GM18519 (cell line): ENCODE measurements around the gene BCR.

Experiments
- ATAC-seq: cut with Tn5 transposase; IDR thresholded peaks from one replicate; pipeline ENCODE4 v1.9.1; 2021; ENCODE audit warnings: mild to moderate bottlenecking, moderate library complexity; ENCODE audit not compliant: unreplicated experiment, low FRiP score

The BCR gene

DNA sequence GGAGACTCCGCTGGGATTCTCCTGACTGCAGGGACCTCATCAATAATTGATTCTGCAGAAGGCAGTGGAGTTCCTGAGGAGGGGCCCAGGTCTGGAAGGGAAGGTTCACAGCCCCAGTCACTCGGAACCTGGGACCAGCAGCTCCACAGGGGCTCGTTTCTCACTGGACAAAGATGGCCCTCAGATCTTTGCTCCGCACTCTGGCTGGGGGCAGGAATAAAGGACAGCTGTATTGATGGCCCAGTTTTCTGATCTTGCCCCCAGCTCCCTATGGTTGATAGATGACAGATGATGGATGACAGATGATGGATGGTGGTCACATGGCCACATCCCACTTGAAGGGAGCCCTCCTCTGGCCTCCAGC is 11.3 kb upstream of the BCR start:
- ATAC-seq = no peak

DNA sequence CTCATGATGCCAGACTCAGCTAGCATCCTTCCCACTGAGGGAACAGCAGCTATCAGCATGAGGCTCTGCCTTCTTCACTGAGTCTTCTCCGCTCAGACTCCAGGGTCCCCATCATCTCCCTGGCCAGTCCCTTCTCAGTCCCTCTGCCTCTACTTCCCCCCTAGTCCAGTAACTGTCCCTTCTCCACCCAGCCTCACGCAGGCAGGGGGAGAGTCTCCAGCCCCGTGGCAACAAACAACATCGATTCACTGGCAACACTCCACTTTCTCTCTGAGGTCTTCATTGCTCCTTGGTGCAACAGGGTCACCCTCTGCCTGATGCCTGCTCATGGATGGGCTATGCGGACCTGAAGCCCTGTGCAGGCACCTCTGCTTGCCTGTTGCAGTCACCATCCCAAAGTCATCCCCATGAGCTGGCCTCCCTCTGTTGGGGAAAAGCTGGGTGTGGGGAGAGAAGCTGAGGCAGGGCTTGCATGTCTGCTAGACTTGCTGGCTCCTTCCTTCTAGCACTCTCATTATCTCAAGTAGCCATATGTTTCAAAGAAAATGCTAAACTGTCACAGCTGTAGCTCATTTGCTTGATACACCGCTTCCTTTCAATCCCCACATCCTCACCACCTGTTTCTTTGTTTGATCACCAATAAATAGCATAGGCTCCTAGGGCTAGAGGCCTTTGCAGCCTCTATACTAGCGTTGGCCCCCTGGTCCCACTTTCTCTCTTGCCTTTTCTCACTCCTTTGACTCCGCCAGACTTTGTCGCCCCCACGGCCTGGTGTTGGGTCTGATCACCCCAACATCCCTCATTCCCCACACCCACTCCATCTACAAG is 4.3 kb upstream of the BCR start:
- ATAC-seq = no peak

DNA sequence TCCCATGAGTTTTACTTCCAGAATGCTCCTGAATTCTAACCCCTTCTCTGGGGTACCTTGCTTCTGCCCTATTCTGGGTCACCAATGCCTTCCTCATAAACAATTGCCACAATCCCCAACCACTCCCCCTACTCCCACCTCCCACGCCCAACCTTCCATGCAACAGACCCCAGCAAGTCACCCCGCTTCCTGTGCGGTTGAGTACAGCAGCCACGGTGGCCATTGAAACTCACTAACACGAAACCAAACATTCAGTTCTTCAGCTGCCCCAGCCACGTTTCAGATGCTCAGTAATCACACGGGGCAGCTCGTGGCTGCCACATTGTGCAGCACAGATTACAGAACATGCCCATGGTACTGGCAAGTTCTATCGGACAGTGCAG is 3.7 kb upstream of the BCR start:
- no peak for ATAC-seq

DNA sequence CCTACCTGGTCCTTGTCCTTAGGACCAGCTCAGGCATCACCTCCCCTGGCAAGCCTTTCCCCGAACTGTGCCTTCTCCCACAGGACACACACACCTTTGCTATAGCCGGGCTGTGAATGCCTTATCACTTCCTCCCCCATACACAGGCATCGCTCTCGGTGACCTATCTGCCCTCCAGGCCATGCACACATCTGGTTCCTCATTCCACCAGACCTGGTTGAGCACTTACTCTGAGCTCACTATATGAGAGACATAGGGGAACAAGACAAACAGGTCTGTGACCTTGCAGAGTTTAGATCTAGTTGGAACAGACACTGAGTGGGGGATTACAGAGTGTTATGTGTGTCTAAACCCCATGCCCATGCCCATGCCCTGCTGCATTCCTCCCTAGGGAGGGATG is 3.1 kb upstream of the BCR start:
- no peak for ATAC-seq

DNA sequence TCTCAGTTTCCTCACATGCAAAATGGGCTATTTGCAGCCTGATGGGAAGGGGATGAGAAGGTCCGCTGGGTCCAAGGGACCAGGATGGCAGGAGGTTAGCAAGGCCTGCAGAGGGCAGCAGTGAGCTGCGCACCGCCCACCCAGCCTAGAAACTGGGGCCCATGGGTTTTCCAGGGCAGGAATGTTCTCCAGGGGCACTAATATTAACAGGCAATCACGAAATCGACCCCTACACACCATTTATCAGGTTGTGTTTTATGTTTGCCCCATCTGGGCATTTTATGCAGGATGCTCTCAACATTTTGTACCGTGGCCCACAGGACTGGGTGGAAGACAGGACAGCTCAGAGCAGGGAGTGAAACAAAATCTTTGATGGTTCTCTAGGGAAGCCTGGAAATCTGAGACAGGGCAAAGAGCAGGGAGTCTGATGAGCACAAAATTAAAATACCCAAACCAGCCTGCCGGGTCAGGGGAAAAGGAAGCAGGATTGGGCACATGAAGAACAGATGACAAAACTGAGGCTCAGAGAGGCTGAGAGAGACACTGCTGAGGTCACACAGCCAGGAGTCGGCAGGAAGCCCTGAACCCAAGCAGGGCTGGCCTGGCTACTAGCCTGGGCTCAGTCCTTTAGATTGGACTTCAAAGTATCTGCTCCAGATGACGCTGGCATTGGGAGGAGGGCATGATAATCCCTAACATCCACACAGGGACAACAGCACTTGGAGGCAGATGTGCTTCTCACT is 1.6 kb upstream of the BCR start:
- ATAC-seq = no peak

DNA sequence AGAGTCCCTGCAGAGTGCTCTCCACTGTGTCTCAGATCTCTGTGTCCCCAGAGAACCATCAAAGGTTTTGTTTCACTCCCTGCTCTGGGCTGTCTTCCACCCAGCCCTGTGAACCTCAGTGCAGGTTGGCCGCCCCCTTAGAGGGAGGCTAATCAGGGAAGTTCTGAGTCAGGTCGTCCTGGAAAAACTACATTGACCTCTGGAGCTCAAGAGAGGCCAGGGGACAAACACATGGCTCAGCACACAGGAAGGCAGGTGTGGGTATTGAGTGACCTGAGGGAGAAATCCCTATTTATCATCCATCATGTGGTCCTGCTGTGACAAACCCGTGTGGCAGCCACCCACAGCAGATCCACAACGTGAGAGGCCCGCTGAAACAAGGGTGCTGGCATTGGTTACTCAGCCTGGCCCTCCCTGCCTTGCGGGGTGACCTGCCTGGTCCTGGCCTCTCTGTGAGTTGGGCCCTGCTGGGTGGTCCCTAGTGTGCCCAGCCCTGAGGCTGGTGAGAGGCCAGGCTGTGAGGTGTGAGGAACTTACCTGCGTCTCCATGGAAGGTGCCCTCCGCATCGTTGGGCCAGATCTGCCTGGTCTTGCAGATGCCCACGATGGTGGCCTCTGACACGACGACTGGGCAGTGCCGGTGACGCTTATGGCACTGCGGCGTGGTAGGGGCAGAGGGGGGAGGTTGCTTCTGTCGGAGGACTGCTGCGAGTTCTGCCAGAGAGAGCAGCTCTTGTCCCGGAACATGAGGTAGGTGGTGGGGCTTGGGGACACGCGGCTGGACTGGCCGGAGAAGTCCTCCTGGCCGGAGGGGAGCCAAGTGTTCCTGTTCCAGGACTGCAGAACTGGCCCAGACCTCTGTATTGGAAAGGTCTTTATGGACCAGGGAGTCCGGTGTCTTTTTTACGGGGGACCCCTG is 669 bp upstream of the BCR start:
- ATAC-seq = no peak

DNA sequence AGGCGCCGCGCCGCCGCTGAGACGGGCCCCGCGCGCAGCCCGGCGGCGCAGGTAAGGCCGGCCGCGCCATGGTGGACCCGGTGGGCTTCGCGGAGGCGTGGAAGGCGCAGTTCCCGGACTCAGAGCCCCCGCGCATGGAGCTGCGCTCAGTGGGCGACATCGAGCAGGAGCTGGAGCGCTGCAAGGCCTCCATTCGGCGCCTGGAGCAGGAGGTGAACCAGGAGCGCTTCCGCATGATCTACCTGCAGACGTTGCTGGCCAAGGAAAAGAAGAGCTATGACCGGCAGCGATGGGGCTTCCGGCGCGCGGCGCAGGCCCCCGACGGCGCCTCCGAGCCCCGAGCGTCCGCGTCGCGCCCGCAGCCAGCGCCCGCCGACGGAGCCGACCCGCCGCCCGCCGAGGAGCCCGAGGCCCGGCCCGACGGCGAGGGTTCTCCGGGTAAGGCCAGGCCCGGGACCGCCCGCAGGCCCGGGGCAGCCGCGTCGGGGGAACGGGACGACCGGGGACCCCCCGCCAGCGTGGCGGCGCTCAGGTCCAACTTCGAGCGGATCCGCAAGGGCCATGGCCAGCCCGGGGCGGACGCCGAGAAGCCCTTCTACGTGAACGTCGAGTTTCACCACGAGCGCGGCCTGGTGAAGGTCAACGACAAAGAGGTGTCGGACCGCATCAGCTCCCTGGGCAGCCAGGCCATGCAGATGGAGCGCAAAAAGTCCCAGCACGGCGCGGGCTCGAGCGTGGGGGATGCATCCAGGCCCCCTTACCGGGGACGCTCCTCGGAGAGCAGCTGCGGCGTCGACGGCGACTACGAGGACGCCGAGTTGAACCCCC is 798 bp downstream of the BCR start:
- ATAC-seq = no peak

DNA sequence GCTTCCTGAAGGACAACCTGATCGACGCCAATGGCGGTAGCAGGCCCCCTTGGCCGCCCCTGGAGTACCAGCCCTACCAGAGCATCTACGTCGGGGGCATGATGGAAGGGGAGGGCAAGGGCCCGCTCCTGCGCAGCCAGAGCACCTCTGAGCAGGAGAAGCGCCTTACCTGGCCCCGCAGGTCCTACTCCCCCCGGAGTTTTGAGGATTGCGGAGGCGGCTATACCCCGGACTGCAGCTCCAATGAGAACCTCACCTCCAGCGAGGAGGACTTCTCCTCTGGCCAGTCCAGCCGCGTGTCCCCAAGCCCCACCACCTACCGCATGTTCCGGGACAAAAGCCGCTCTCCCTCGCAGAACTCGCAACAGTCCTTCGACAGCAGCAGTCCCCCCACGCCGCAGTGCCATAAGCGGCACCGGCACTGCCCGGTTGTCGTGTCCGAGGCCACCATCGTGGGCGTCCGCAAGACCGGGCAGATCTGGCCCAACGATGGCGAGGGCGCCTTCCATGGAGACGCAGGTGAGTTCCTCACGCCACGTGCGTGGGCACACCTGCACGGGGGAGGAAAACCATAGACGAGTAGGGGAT is 1.5 kb downstream of the BCR start:
- ATAC-seq = no peak

DNA sequence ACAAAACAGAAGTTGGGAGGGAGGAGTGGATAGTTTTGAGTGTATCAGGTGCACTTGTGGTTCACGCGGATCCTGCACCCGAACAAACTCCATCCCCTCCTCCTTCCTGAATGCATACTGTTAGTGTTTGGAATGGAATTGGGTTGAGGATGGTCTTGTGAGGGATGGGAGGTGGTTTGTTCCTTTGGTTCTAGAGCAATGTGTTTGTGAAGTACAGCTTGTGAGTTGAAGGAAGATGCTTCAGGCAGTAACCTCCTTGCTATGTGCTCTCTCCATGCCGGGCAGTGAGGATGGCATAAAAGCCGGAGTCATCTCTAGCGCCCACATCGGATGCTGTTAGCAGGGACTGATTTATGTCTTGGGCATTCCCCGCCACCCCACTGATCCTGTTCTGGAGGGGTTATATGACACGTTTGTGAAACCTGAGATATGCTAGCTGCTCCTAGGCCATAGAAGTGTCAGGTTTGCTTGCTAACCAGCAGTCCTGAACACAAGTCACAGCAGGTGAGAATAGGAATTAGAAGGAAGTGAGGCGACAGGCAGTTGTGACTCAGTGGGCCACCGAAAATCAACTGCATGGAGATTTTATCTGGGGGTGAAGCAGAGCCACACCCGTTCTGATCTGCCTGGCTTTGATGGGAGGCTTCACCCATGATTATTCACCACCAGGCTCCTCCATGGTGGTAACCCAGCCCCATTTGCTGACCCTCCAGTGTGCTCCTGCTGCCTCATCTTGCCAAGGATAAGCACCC is 2.2 kb downstream of the BCR start:
- ATAC-seq = no peak

DNA sequence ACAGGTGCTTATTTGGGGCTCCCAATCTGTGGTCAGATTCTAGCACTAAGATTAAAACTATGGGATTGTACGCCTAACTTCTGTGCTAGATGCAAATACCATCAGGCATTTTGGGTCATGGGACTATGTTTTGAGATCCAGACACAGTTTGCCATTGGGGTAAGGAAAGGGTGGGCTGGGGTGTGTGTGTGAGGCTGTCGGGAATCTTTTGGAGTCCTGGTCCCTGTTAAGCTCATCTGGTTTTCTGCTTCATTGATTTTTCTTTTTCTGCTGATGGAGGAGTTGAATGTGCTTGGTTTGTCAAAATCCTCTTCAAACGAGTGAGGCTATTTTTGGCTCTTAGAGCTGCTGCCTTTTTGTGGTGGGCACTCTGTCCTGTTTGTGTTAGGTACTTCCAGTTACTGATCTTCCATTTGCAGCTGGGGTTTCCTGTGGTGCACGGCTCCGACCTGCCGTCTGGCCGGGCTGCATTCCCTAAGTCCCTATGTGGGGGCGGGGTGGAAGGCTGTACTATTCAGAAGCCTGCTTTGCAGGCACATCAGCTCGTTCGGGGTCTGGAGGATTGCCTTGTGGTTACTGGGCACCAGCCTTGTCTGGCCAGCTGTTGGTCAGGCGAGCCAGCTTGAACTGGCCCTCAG is 2.9 kb downstream of the BCR start:
- no peak for ATAC-seq

DNA sequence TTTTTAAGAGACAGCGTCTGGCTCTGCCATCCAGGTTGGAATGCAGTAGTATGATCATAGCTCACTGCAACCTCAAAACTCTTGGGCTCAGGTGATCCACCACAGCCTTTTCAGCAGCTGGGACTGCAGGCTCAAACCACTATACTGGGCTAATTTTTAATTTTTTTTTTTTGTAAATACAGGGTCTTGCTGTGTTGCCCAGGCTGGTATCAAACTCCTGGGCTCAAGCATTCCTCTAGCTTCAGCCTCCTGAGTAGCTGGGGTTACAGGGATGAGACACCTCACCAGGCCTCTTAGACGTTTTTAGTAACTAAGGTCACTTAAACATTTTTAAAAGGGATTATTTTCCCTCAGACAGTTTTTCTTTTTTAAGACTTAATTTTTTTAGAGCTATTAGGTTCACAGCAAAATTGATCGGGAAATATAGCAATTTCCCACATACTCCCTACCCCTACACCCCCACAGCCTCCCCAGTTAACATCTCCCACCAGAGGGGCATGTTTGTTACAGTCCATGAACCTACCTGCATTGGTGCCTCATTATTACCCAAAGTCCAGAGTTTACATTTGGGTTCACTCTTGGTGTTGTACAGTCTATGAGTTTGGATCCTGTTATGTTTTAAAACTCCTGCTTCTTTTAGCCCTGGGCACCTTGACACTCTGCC is 3.9 kb downstream of the BCR start:
- ATAC-seq = no peak

DNA sequence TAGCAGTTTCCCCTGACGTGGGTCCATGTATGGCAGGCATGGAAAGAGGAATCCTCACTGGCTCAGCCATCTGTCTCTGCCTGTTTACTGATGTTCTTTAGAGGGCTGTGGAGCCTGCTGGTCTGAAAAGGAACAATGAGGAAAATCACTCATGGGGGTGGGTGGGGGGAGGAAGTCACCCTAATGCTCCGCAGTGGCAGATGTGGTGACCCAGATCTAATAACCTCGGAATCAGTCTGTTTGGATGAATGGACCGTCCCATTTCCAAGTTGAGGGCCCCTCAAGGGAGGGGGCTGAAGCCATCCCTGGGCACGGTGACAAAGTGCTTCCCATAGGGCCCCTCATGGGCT is 4.4 kb downstream of the BCR start:
- no peak for ATAC-seq

DNA sequence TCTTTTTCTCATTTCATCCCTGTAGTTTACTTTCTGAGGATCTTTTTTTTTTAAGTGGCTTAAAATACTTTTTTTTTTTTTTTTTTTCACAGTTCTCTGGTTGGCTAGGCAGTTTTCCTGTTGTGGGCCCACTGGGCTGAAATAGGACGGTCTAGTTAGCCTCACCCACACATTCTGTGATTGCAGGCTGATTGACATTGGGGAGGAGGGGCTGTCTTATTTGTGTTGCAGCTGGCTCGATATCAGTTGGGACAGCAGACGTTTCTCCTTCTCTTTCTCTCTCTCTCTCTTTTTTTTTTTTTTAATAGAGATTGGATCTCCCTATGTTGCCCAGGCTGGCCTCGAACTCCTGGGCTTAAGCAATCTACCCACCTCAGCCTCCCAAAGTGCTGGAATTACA is 6.9 kb downstream of the BCR start:
- ATAC-seq = no peak

DNA sequence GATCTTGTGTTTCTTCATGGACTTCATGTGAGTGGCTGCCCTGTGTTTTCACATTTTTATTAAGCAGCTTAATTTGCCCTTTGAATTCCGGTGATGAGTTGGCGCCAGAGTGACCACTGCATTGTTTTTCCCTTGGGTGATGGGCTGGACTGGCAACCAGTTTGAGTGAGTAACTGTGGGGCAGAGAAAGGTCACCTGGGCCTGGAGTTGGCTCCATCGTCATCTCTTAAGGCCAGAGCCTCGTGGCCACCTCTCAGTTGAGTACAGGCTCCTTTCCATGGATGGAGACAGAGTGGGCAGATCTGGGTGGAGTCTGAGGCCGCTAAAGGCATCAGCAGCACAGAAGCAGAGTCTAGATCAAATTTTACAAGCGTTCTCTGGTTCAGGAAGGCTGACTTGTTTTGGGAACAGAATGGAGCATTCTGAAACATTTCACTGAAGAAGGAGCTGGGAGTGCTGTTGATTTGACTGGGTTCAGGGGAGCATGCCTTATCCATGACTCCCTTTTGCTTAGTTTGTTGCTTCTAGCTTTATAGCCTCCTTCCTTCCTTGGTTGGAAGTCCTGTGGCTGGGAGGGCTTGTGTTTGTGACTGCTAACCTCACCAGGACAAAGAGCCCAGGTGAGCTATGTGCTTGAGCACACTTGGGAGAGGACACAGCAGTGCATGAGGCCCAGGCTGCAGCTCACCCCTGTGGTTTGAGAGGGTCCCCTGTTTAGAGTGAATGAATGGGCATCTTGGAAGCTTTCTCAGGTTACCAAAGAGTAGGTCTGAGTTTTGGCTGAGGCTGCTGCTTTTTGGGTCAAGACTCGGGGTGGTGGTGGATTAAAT is 7.8 kb downstream of the BCR start:
- no peak for ATAC-seq

DNA sequence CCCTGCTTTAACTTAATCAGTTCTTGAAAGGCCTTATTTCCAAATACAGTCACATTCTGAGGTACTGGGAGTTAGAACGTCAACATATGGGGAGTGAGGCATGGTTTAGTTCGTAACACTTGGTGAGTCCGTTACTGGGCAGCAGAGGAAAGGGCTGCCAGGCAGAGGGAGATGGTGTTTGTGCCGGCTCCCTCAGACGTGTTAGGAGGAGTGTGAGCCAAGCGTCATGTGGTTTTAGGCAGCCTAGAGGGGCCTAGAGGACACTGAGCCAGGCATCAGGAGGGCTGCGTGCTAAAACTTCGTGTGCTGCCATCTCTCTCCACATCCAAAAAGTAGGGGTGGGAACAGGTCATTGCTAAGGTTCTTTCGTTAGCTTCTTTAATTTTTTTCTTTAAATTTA is 10.2 kb downstream of the BCR start:
- no peak for ATAC-seq

DNA sequence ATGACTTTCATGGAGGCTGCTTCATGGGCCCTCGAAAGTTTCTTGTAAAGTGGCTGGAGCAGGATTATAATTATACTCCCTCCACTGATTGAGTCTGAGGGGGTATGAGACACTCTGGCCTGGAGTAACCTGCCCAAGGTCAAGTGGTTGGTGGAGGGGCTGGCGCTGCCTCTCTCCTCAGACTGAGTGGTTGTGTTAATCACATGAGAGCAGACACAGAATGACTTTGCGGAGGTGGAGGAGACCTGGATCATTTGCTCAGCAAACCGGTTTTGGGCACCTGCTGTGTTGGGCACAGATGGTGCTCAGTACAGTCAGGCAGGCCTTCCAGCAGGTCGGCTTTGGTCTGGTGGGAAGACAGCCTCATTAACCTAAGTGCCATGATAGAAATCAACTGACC is 11.8 kb downstream of the BCR start:
- no peak for ATAC-seq

DNA sequence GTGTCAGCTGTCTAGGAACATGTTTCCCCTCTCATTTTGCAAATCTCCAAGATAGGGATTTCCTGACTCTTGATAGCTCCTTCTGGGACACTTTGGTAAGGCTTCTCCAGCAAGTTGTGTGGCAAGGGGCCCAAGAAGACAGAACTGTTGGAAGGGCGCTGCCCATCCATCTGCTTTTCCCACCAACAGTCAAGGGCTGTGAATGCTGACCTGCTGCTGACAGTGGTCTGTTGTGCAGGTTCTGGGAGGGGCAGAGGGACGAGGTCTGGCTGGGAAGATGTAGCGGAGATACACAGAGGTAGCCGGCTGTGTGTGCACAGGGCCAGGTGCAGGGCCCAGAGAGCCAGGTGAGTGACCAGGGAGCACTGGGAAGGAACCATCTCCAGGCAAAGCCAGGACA is 12.2 kb downstream of the BCR start:
- ATAC-seq = no peak
